HG02610 (cell line): ENCODE measurements around the gene HELZ.

Experiments
- ATAC-seq: cut with Tn5 transposase; IDR thresholded peaks from one replicate; pipeline ENCODE4 v1.9.1; 2021; ENCODE audit warnings: mild to moderate bottlenecking, moderate library complexity; ENCODE audit not compliant: unreplicated experiment

Gene HELZ

GRCh38 chr17:67196422-67196821 lies 48.6 kb downstream of the HELZ start:
- no peak for ATAC-seq

- no peak for ATAC-seq
These were observed 50.9 kb downstream of the HELZ start for GRCh38 chr17:67194134-67194533.

GRCh38 chr17:67187927-67188326 lies 57.1 kb downstream of the HELZ start:
- ATAC-seq: no peak

GRCh38 chr17:67186782-67187181 lies 58.2 kb downstream of the HELZ start:
- no peak for ATAC-seq

GRCh38 chr17:67183531-67183930 lies 61.5 kb downstream of the HELZ start:
- no peak for ATAC-seq

- ATAC-seq: no peak
These were observed 63.2 kb downstream of the HELZ start for GRCh38 chr17:67181825-67182224.

- no peak for ATAC-seq
These were observed 64.7 kb downstream of the HELZ start for GRCh38 chr17:67180275-67180674.

GRCh38 chr17:67178555-67178954 lies 66.4 kb downstream of the HELZ start:
- no peak for ATAC-seq

- no peak for ATAC-seq
These were observed 67.3 kb downstream of the HELZ start for GRCh38 chr17:67177732-67178131.

GRCh38 chr17:67174190-67174589 lies 70.8 kb downstream of the HELZ start:
- ATAC-seq: no peak

- ATAC-seq: peak; percentile 93
These were observed 73.4 kb downstream of the HELZ start for GRCh38 chr17:67171560-67171959.

GRCh38 chr17:67168496-67168895 lies 76.5 kb downstream of the HELZ start:
- ATAC-seq: no peak

GRCh38 chr17:67165201-67165600 lies 79.8 kb downstream of the HELZ start:
- ATAC-seq: no peak

- ATAC-seq: no peak
These were observed 80.7 kb downstream of the HELZ start for GRCh38 chr17:67164302-67164701.

GRCh38 chr17:67162771-67163170 lies 82.2 kb downstream of the HELZ start:
- ATAC-seq: no peak

- no peak for ATAC-seq
These were observed 83.4 kb downstream of the HELZ start for GRCh38 chr17:67161573-67161972.

GRCh38 chr17:67160791-67161190 lies 84.2 kb downstream of the HELZ start:
- no peak for ATAC-seq

GRCh38 chr17:67157732-67158639 lies 87.0 kb downstream of the HELZ start:
- peak; percentile 45 for ATAC-seq

GRCh38 chr17:67156269-67157199 lies 88.5 kb downstream of the HELZ start:
- ATAC-seq: no peak

GRCh38 chr17:67152824-67153223 lies 92.2 kb downstream of the HELZ start:
- no peak for ATAC-seq

- no peak for ATAC-seq
These were observed 93.3 kb downstream of the HELZ start for GRCh38 chr17:67151717-67152116.

GRCh38 chr17:67150826-67151225 lies 94.2 kb downstream of the HELZ start:
- ATAC-seq: no peak
